Measurements from ENCODE around the gene LIPC.

The LIPC gene

DNA sequence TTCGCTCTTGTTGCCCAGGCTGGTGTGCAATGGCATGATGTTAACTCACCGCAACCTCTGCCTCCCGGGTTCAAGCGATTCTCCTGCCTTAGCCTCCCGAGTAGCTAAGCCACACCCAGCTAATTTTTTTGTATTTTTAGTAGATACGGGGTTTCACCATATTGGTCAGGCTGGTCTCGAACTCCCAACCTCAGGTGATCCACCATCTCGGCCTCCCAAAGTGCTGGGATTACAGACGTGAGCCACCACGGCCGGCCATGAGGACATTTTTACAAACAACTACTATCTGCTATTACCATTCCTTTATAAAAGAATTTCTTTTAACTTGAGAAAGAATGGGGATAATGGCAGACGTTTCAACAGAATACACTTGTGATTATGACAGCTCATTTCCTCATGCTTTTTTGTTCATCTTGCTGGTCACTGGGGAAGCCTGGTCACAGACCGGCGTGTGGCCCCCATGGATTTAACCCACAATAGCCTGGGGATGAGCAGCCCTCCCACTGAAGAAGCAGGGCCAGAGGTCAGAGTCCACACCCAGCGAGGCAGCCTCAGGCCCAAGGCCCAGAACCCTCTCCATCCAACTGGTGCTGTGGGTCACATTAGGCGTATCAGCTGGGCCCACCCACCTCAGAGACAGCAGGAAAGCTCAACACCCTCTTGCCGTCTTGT lies 112.0 kb downstream of the LIPC start:
- Histone ChIP-seq H3K4me1 (ENCODE audit: control insufficient read depth, insufficient read depth, low read length) (no peaks in the 10 kb centered on the region), H3K27me3 (ENCODE audit: control insufficient read depth, insufficient read depth, low read length) (no peaks in the 10 kb centered on the region), H3K36me3 (ENCODE audit: control insufficient read depth, insufficient read depth, low read length) (no peaks in the 10 kb centered on the region), H3K4me3 (ENCODE audit: low read depth, low read length) (no peak overlapping the region), H3K9ac (ENCODE audit: low read depth, low read length) (no peak overlapping the region), H3K9me3 (ENCODE audit: control insufficient read depth, insufficient read depth, low read length) (no peaks in the 10 kb centered on the region)

DNA sequence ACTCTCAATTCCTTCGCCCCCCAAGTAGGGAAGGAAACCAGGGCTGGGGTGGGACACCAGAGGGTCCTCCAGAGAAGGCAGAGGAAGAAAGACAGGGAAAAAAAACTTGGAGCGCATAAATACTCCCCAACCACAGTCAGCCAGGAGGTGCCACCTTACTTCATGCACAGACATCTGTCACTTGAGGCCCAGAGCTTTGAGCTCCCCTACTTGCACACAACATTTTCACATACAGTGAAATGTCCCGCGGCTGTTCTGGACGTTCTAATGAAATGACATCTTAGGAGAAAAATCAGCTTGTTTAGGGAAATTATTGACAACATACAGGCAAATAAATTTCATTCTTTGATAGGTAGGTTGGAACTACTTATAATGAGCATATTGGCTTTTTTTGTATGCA lies 113.0 kb downstream of the LIPC start:
- Histone ChIP-seq H3K27me3 (ENCODE audit: control insufficient read depth, insufficient read depth, low read length) (no peaks in the 10 kb centered on the region), H3K9me3 (ENCODE audit: control insufficient read depth, insufficient read depth, low read length) (no peaks in the 10 kb centered on the region), H3K36me3 (ENCODE audit: control insufficient read depth, insufficient read depth, low read length) (no peaks in the 10 kb centered on the region), H3K4me1 (ENCODE audit: control insufficient read depth, insufficient read depth, low read length) (no peaks in the 10 kb centered on the region), H3K9ac (ENCODE audit: low read depth, low read length) (no peak overlapping the region), H3K4me3 (ENCODE audit: low read depth, low read length) (no peak overlapping the region)

DNA sequence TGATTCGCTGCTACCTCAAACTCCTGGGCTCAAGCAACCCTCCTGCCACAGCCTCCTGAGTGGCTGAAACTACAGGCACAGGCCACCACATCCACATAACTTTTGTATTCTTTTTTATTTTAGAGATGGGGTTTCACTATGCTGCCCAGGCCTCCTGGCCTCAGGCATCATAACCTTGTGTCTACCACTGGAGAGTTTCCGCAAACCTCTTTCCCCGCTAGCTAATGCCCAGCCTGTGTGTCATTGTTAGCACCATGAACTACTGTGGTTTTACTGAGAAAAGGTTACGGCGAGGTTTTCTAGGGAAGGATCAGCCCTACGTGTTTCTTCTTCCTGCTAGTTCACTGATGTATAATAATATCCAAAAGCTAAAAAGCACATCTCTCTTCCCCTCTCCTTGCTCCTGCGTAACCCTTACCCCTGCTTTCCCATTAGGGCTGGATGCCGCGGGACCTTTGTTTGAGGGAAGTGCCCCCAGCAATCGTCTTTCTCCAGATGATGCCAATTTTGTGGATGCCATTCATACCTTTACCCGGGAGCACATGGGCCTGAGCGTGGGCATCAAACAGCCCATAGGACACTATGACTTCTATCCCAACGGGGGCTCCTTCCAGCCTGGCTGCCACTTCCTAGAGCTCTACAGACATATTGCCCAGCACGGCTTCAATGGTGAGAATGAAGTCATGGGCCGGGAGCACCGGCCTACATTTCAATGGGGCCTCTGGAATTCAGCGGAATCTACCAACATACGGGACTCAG lies 113.7 kb downstream of the LIPC start:
- Histone ChIP-seq H3K9ac (ENCODE audit: low read depth, low read length) (no peak overlapping the region), H3K27me3 (ENCODE audit: control insufficient read depth, insufficient read depth, low read length) (no peaks in the 10 kb centered on the region), H3K4me3 (ENCODE audit: low read depth, low read length) (no peak overlapping the region), H3K36me3 (ENCODE audit: control insufficient read depth, insufficient read depth, low read length) (no peaks in the 10 kb centered on the region), H3K4me1 (ENCODE audit: control insufficient read depth, insufficient read depth, low read length) (no peaks in the 10 kb centered on the region), H3K9me3 (ENCODE audit: control insufficient read depth, insufficient read depth, low read length) (no peaks in the 10 kb centered on the region)

DNA sequence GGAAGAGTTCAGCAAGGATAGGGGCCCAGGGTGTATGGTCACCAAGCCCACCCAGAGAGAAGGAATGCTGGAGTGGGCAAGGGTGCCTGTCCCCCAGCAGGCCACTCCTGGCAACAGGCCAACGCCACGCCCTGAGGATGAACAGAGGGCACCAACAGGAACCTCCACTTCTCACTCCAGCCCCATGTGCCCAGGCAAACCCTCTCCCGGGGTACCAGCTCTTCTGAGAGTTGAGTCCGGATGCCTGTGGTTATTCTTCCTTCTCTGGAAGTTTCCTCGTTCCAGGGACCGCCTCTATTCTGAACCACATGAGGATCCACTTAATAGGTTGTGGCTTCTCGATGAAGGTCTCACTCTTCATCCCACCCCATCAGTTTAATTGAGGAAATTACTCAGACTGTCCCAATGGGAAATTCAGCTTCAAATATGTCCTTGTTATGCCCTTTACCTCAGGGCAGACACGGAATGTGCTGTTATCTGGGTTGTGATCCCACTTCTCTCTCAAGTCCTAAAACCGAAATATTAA lies 114.3 kb downstream of the LIPC start:
- H3K4me3 ChIP-seq (ENCODE audit: low read depth, low read length) = no peak overlapping the region
- no peaks in the 10 kb centered on the region for H3K9me3 ChIP-seq (ENCODE audit: control insufficient read depth, insufficient read depth, low read length)
- no peaks in the 10 kb centered on the region for H3K4me1 ChIP-seq (ENCODE audit: control insufficient read depth, insufficient read depth, low read length)
- no peaks in the 10 kb centered on the region for H3K36me3 ChIP-seq (ENCODE audit: control insufficient read depth, insufficient read depth, low read length)
- no peak overlapping the region for H3K9ac ChIP-seq (ENCODE audit: low read depth, low read length)
- no peaks in the 10 kb centered on the region for H3K27me3 ChIP-seq (ENCODE audit: control insufficient read depth, insufficient read depth, low read length)

DNA sequence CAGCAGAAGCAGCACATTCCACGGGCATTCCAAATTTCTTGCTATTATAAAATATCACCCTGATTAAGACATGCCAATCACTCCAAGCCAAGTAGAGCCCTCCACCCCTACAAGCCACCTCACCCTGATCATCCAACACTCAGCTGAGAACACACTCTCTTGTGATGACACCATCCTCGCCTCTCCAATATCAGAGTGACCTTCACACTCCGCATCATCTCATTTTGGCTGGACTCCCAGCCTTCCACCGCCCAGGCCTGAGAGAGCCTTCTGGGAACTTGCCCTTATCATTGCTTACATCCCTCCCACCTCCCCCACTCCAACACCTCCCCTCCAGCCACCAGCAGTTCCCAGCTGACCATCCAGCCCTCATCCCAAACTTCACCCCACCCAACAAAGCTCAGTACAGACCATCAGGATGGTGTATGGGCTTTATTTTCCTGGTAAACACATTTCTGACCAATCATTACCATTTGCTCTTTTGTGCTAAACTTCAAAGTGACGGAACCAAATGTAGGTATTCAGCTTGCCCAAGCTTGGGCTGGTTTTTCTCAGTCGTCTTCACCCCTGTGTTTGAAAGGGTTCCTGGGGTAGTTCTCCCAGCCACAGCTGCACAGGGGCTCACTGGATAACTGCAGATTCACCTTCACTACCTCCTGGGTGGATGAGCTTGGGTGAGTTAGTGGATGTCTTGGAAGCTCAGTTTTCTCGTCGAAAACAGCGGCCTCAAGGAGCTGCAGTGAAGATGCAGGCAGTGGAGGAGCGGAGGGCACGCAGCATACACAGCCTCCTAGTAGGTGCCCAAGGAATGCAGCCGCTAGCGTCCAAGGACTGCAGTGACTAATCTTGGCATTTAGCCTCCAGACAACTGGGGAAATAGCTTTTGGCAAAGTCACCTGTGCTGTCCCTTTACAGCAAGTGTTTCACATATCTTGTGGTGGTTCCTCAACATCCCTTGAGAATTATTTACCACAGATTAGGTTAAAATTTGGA lies 115.1 kb downstream of the LIPC start:
- Histone ChIP-seq H3K9me3 (ENCODE audit: control insufficient read depth, insufficient read depth, low read length) (no peaks in the 10 kb centered on the region), H3K27me3 (ENCODE audit: control insufficient read depth, insufficient read depth, low read length) (no peaks in the 10 kb centered on the region), H3K4me1 (ENCODE audit: control insufficient read depth, insufficient read depth, low read length) (peaks cover under 1% of the 10 kb centered on the region), H3K36me3 (ENCODE audit: control insufficient read depth, insufficient read depth, low read length) (no peaks in the 10 kb centered on the region), H3K9ac (ENCODE audit: low read depth, low read length) (no peak overlapping the region), H3K4me3 (ENCODE audit: low read depth, low read length) (no peak overlapping the region)

DNA sequence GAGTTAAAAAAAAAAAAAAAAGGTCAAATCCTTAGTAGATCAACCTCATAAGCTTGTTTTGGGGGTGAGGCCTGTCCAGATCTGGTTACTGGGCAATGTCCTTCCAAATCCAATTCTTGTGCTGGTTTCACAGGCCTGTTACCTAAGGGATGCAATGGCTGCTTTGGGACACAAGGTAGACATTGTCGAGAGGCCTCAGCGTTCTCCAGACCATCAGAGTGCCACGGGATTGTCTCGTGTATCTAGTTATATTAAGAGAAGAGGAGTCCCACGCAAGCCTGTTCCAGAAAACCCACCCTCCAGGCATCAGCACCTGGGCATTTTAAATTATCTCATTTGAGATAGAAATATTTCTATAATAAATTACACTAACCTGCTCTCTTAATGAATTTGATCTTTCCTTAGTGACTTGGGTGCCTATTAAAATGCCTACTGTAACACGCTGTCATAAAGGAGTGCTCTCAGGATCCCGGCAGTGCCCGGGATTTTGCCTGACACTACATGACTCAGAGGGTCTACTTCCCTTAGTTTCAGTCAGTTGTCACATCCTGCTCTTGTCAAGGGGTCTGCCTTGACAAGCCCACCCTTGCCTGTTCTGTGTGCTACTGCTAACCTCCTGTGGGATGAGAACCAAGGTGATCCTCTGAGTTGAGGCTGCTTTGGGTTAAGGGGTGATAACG lies 116.0 kb downstream of the LIPC start:
- H3K4me1 ChIP-seq (ENCODE audit: control insufficient read depth, insufficient read depth, low read length) = peaks cover 4% of the 10 kb centered on the region
- H3K4me3 ChIP-seq (ENCODE audit: low read depth, low read length) = no peak overlapping the region
- H3K27me3 ChIP-seq (ENCODE audit: control insufficient read depth, insufficient read depth, low read length) = peaks cover 3% of the 10 kb centered on the region
- H3K36me3 ChIP-seq (ENCODE audit: control insufficient read depth, insufficient read depth, low read length) = no peaks in the 10 kb centered on the region
- no peak overlapping the region for H3K9ac ChIP-seq (ENCODE audit: low read depth, low read length)
- no peaks in the 10 kb centered on the region for H3K9me3 ChIP-seq (ENCODE audit: control insufficient read depth, insufficient read depth, low read length)

DNA sequence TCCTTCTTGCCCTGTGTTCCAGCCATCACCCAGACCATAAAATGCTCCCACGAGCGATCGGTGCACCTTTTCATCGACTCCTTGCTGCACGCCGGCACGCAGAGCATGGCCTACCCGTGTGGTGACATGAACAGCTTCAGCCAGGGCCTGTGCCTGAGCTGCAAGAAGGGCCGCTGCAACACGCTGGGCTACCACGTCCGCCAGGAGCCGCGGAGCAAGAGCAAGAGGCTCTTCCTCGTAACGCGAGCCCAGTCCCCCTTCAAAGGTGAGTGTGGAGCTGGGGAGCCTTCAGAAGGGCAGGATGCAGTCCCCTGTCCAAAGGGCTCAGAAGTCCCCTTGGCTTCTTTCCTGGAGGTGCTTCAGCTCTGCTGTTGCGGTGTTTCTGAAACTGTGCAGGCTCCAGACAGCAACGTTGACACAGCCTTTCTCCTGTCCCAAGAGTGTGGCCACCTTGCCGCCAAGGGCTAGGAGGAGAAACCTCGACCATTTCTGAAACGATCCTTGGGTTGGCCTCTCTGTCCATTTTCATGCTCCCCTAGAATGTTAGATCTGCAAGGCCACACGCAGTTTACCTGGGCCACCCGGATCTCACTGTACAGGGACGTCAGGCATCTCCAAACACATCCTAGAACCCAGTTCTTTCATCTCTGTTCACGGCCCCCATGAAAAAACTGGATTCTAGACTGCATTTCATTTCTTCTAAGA lies 116.7 kb downstream of the LIPC start:
- Histone ChIP-seq H3K27me3 (ENCODE audit: control insufficient read depth, insufficient read depth, low read length) (peaks cover 4% of the 10 kb centered on the region), H3K4me3 (ENCODE audit: low read depth, low read length) (no peak overlapping the region), H3K9me3 (ENCODE audit: control insufficient read depth, insufficient read depth, low read length) (no peaks in the 10 kb centered on the region), H3K9ac (ENCODE audit: low read depth, low read length) (no peak overlapping the region), H3K36me3 (ENCODE audit: control insufficient read depth, insufficient read depth, low read length) (no peaks in the 10 kb centered on the region), H3K4me1 (ENCODE audit: control insufficient read depth, insufficient read depth, low read length) (peaks cover 4% of the 10 kb centered on the region)

DNA sequence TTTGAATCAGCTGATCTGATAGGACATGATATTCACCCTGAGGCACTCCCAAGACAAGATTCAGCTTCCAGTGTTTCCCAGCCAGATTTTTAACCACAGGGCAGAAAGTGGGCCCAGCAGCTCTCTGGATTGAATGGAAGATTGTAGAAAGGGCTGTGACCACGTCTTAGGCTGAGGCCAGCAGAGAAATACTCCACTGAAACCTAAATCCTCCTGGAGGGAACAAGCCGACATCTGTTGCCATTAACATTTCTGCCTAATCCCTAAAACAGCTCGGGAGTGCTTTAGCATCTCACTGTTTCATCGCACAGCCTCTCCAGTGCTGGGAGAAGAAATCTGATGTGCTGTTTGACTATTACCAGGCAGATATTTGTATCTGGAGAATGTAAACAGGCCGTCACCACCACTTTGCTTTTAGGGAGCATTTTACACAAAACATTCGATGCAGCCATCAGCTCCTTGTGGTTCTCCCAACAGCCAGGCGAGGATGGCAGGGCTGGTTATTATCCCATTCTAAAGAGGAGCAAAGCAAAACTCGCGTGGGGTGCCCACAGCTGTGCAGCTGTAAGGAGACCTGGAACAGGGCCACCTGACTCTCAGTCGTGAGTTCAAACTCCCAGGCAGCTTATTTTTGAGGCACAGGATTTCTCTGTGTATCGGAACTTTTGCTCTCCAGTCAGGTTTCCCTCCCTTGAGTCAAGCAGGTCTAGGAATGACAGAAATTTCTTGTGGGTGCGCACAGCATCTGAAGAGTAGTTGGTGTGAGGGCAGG lies 117.4 kb downstream of the LIPC start:
- H3K9me3 ChIP-seq (ENCODE audit: control insufficient read depth, insufficient read depth, low read length) = no peaks in the 10 kb centered on the region
- H3K36me3 ChIP-seq (ENCODE audit: control insufficient read depth, insufficient read depth, low read length) = no peaks in the 10 kb centered on the region
- H3K4me1 ChIP-seq (ENCODE audit: control insufficient read depth, insufficient read depth, low read length) = peaks cover 4% of the 10 kb centered on the region
- no peak overlapping the region for H3K4me3 ChIP-seq (ENCODE audit: low read depth, low read length)
- no peak overlapping the region for H3K9ac ChIP-seq (ENCODE audit: low read depth, low read length)
- H3K27me3 ChIP-seq (ENCODE audit: control insufficient read depth, insufficient read depth, low read length) = peaks cover 4% of the 10 kb centered on the region

DNA sequence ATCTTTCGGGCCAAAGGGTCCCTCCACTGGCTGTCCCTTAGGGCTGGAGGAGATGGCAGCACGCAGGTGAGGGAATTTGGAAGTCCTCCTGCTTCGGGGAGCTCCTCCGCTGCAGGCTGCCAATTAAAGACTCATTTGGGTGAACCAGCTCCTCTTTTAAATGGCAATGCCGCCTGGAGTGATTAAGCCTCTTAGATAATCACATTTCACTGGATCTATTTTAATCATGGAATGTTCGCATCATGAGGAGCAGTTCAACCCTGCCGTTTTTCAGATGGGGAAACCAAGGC lies 117.9 kb downstream of the LIPC start:
- no peaks in the 10 kb centered on the region for H3K9me3 ChIP-seq (ENCODE audit: control insufficient read depth, insufficient read depth, low read length)
- H3K36me3 ChIP-seq (ENCODE audit: control insufficient read depth, insufficient read depth, low read length) = no peaks in the 10 kb centered on the region
- H3K9ac ChIP-seq (ENCODE audit: low read depth, low read length) = no peak overlapping the region
- peaks cover 4% of the 10 kb centered on the region for H3K4me1 ChIP-seq (ENCODE audit: control insufficient read depth, insufficient read depth, low read length)
- no peak overlapping the region for H3K4me3 ChIP-seq (ENCODE audit: low read depth, low read length)
- H3K27me3 ChIP-seq (ENCODE audit: control insufficient read depth, insufficient read depth, low read length) = peaks cover 4% of the 10 kb centered on the region

DNA sequence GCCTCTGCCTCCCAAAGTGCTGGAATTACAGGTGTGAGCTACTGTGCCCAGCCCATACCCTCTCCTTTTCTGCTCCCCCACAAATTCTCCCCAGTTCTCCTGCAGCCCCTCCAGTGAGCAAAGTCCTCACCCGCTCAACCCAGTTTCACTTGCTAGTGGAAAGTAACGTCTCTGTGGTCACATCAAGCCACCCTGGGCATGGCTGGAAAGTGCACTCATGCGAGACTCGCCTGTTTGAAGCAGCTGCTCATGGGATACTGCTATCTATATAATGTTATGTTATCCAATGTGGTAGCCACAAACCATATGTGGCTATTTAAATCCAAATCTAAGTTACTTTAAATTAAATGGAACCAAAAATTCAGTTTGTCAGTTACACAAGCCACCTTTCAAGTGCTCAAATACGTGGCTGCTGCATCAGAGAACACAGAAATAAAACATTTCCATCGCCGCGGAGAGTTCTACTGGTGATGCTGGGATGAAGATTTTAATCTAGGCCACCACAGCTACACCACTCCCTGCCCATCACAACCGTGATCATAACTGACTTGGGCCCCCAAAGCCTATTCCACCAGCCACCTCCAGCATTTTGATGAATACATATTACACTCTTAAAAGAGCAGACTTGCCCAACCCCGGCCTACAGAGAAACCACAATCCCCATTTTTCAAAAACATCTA lies 119.4 kb downstream of the LIPC start:
- Histone ChIP-seq H3K36me3 (ENCODE audit: control insufficient read depth, insufficient read depth, low read length) (no peaks in the 10 kb centered on the region), H3K4me1 (ENCODE audit: control insufficient read depth, insufficient read depth, low read length) (peaks cover 4% of the 10 kb centered on the region), H3K9me3 (ENCODE audit: control insufficient read depth, insufficient read depth, low read length) (no peaks in the 10 kb centered on the region), H3K27me3 (ENCODE audit: control insufficient read depth, insufficient read depth, low read length) (peaks cover 4% of the 10 kb centered on the region), H3K9ac (ENCODE audit: low read depth, low read length) (no peak overlapping the region), H3K4me3 (ENCODE audit: low read depth, low read length) (no peak overlapping the region)
